GM04504 (cell line): Measurements from ENCODE around the gene AOAH.

Experiments used
- DNase-seq: peaks from one replicate; pipeline ENCODE4 v3.0.0-alpha.2; 2012; ENCODE audit warnings: low read depth

AOAH gene

DNA sequence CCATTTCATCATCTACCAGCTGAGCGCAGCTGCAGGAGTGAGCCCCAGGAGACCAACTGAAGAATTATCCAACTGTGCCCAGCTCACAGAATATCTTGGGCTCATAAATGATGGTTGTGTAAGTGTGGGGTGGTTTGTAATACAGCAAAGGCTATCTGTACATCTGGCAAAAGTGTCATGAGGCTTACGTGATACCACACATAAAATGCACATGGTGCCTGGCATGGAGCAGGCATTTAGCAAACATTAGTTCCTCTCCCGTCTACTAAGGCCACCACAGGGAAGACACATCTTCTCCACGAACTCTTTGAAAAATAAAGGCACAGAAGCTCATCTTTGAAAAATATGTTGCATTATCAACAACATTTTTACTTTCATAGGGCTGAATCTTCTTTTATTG, 32.3 kb downstream of the AOAH start:
- DNase-seq, result no peak

DNA sequence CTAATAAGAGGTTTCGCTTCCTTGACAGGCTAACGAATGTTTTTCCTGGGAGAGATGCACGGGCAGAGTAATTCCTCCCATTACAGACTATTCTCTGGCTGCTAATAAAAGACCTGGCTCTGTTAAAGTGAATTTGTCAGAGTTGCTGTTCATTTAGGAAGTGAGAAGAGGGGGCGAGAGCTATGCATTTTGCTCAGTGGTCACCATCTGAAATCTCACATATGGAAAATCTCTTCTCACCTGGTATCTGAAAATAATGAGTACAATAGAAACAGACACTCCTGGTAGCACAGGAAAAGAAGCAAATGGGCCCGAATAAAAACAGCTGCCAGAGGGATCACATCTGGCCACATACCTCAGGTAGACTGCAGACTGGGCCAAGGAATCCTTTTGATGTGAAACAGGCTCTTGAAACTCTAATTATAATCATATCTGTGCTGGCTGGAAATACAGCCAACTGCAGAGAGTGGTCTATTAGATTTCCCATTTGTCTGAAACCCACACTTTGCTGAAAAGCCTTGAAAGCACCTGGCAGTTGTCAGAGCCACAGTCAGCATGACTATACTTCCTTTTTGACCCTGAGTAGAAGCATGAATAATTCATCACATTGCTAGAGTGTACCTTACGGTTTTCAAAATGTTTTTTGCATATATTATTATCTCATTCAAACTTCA, 33.6 kb downstream of the AOAH start:
- no peak for DNase-seq

DNA sequence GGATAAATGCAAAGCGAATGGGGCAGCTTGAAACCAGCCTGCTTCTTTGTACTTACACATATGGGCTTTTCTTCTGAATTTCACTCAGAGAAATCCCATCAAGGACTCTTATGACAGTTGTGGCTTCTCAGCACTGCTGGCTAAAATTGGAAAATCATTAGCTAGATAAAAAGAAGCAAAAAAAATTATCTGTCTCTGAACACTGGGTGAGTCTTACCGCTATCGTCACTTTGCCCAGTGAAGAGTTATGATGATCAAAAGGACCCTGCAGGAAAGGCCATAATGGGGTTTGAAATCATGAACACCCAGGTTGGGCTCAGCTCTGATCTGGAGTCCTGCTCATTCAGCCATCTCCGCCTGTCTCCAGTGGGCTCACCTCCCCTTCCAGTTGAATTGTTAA, 34.3 kb downstream of the AOAH start:
- DNase-seq, result no peak

- no peak for DNase-seq
These were observed 37.8 kb downstream of the AOAH start for GRCh38 chr7:36686499-36686898.

DNA sequence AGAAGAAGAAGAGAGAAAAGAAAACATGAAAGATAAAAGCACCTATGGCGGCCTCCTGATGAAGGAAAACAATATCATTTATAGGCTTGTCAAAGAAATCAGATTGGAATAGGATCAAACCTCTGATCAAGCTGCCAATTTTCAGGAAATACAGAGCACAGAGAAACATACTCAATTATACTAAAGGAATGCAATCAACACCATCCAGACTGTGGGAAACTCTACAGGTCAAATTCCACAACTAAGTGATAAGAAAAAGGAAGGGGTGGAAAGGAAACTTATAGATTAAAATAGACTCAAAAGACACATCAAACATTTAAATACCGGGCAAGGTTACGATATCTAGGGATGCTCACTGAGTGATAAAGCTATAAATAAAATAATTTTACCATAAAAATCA, 39.3 kb downstream of the AOAH start:
- no peak for DNase-seq

- DNase-seq, result no peak
These were observed 40.5 kb downstream of the AOAH start for GRCh38 chr7:36683695-36684357.

GRCh38 chr7:36683111-36683510, 41.2 kb downstream of the AOAH start:
- DNase-seq, result no peak

DNA sequence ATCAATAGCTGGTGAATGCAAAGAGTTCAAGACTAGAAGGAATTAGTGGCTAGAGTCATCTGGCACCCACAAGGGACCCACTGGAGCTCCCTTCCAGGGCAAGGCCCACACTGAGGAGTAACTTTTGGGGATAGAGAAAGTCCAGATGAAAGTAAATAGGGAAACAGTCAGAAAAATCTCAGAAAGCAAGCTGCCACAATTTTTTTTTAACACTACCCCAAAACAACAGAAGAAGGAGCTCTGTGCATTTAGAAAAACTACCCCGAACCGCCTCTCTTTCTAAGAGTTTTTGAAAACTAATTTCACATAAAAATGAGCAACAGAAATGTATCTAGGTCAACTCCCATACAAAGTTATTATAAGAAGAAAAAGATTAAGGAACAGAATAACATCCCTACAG, 42.2 kb downstream of the AOAH start:
- DNase-seq, result no peak

DNA sequence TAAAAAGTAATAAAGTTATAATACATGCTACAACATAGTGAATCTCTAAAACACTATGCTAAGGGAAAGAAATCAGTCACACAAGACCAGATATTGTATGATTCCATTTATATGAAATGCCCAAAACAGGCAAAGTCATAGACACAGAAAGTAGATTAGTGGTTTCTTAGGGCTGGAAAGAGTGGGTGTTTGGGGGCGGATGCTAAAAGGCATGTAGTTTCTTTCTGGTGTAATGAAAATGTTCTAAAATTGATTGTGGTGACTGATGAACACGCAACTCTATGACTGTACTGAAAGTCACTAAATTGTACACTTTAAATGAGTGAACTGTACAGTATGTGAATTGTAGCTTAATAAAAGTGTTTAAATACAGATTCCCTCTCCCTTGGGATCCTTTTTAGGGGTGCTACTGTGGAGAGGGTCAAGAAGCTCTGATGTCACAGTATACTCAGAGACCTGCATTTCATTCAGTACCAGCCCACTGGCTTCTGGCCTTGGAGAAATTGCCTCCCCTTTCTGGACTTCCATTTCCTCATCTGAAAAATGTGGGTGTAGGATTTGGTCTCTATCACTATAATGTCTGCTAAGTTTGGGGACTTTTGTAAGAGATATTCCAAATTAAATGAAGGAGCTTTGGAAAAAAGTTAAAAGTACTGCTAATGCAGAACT, 46.4 kb downstream of the AOAH start:
- DNase-seq, result no peak

DNA sequence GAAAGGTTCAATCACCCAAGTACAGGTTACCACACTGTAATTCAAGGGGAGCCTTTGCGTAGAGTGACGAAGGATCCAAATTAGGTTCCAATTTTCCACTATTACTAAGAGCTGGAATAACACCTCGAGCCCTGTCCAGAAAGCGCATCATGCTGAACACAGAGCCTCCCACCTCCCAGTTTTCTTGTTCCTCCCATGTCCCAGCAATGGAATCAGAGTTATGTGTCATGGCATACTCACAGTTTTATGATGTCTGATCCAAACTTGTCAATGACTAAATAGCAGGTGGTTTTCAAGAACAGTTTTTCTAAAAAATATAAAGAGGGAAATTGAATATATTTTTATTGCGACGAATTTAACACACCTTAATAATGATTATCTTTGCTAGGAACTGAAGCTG, 50.6 kb downstream of the AOAH start:
- DNase-seq, result no peak

DNA sequence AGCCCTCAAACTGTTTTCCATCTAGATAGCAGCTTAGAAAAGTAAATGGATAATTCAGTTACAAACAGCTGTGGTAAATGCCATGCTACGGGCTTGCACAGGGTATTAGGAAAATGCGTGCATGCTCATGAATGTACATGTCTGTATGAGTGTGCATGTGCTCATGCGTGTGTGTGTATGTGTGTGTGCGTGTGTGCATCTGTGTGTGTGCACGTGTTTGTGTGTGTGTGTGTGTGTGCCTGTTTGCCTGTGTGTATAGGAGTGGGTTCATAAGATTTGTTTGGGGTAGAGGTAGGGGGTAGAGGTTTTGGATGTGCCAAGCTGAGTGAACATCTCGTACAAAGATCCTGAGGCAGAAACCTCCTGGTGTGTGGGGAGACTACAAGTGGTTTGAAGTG, 52.9 kb downstream of the AOAH start:
- DNase-seq, result no peak

DNA sequence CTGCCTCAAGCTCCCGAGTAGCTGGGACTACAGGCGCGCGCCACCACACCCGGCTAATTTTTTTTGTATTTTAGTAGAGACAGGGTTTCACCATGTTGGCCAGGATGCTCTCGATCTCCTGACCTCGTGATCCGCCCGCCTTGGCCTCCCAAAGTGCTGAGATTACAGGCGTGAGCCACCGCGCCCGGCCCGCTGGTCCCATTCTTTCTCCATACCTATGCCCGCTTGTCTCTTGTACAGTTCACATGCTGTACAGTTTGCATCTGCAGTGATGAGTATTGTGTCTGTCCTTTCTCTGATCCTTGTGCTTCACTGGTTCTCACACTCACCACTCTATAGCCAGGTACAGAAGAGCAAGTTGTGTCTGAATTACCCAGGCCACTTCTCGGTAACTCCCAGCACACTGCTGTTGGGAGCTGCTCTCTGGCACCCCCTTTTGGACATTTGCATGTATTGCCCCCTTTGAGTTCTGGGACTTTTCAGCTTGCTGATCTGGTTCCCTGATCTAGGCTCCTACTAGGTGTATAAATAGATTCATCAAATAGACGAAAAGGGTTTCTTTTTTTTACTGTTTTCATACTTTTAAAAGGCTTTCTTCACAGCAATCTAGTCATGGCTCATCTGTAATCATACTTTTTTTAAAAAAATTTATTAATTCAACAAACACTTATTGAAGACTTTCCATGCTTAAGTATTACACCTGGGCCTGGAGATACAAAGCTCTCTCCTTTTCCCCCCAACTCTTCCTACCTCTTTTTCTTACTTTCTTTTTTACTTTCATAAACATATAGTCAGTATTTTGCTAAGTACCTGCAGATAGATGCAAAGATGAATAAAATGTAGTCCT, 53.5 kb downstream of the AOAH start:
- peak; percentile 38 for DNase-seq

GRCh38 chr7:36668750-36669149, 55.5 kb downstream of the AOAH start:
- no peak for DNase-seq

DNA sequence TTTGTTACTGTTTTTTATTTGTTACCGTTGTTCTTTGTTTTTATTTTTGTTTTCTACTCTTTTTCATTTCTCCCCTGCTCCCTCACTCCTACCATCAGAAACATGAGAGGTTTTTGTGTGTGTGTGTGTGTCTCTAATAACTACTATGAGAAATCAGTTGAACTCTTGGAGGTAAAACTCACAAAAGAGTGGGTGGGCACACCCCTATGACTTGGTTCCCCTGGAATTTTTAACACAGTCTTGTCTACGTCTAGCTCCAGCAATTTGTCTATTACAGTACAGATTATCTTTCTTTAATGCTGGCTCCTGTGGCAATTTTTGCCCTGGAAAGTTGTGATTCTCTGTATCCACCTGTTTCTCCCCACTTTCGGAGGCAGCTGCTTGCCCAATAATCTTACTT, 56.2 kb downstream of the AOAH start:
- no peak for DNase-seq

DNA sequence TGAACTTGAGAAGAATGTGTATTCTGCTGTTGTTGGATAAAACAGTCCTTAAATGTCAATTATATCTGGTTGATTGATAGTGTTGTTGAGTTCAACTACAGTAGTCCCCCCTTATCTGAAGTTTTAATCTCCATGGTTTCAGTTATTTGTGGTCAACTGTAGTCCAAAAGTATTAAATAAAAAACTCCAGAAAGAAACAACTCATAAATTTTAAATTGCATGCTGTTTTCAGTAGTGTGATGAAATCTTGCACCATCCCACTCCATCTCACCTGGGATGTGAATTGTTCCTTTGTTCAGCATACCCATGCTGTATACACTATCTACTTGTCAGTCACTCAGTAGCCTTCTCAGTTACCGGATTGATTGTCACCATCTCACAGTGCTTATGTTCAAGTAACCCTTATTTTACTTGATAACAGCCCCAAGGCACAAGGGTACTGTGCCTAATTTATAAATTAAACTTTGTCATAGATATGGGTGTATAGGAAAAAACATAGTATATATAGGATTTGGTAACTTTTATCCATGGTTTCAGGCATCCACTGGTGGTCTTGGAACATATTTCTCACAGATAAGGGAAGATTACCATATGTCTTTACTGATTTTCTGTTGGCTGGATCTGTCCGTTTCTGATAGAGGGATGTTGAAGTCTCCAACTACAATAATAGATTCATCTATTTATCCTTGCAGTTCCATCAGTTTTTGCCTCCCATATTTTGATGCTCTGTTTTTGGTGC, 57.1 kb downstream of the AOAH start:
- no peak for DNase-seq

DNA sequence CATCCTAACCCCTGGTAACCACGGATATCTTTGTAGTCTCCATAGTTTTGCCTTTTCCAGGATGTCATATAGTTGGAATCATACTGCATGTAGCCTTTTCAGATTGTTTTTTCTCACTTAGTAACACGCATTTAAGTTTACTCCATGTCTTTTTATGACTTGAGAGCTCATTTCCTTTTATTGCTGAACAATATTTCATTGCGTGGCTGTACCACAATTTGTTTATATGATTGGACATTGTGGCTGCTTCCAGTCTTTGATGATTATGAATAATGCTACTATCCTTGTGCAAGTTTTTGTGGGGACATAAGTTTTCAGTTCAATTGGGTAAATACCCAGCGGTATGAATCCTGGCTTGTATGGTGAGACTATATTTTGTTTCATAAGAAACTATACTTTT, 60.8 kb downstream of the AOAH start:
- no peak for DNase-seq

GRCh38 chr7:36661135-36661840, 63.0 kb downstream of the AOAH start:
- no peak for DNase-seq

DNA sequence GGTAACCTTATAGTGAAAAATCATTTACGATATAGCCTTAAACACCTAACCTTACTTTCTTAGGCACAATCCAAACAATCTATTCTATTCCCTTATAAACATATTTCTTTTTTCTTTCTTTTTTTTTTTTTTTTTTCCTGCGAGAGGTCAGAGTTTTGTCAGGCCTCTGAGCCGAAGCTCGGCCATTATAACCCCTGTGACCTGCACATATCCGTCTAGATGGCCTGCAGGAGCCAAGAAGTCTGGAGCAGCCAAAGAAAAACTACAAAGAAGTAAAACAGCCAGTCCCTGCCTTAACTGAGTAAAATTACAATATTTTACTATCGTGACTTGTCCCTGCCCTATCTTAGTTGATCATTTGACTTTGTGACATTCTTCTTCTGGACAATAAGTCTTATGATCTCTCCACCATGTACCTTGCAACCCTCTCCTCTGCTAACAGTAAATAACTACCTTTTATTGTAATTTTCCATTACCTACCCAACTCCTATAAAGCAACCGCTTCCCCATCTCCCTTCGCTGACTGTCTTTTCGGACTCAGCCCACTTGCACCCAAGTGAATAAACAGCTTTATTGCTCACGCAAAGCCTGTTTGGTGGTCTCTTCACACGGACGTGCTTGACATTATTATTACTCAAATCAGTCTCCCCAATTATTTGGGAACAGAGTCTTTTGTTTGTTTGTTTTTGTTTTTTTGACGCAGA, 64.5 kb downstream of the AOAH start:
- no peak for DNase-seq

GRCh38 chr7:36659172-36659516, 65.2 kb downstream of the AOAH start:
- DNase-seq, result peak; percentile 41

DNA sequence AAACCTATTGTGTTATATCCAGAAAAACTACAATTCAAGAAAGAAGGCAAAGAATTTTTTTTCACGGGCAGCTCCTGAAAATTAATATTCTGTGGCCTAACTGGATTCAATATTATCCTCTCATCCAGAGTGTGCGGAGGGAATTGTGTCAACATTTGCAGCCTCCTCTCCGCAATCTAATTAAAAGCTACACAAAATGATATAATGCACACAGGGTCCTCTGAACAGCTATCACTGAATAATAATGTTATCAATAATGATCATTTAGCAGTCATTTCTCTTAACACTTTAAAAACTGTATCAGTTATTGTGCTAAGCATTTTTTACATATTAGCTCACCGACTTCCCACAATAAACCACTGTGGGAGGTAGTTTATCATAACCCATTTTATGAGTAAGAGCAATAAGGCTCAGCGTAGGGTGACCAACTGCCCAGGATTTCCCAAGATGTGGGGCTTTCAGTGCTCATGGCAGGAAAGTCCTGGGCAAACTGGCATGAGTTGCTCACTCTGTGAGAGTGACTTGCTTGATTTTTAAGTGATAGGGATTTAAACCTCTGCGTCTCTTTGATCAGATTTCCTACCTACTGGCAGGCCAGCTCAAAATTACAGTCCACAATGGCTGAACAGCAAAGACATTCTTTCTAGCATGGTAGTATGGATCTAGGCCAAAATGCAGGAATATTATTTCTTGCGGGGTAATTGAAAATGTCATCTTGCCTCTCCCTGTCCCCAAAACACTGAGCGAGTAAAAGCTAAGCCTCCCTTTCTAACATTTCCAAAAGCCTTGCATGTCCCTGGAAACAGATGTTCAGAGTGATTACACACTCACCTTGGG, 65.7 kb downstream of the AOAH start:
- DNase-seq, result peak; percentile 47
